Spleen (tissue), 11 donors: ENCODE results near the gene RAB7A. TPM values are rescaled to one million over a fixed set of nuclear protein-coding genes. Genes with fewer than 3 reads are reported as not detected.

Experiments
- DNase-seq: peaks from one replicate; pipeline ENCODE4 v3.0.0-alpha.2; 2020
- H3K27ac ChIP-seq, 8 donors: fragments of 200-600 bp; sonication (generic) in 7 of 8; 1 replicate in 4 of 8; 2 replicates in 4 of 8; pipeline versions ENCODE4 v1.5.0 to v1.8.0; 2016 to 2021; ENCODE audit warnings: inconsistent platforms in 4 of 8, mild to moderate bottlenecking in 4 of 8, moderate library complexity in 1 of 8
- H3K27me3 ChIP-seq, 7 donors: fragments of 200-600 bp; sonication (generic) in 6 of 7; replicated peaks in 1 of 7; 1 replicate in 4 of 7; 2 replicates in 3 of 7; pipeline versions ENCODE4 v1.5.0 to v1.8.0; 2016 to 2021; ENCODE audit warnings: inconsistent platforms in 3 of 7, mild to moderate bottlenecking in 1 of 7
- H3K36me3 ChIP-seq, 6 donors: fragments of 200-600 bp; sonication (generic) in 5 of 6; 1 replicate in 4 of 6; 2 replicates in 2 of 6; pipeline versions ENCODE4 v1.5.0 to v1.8.0; 2016 to 2021; ENCODE audit warnings: inconsistent platforms in 2 of 6
- H3K4me1 ChIP-seq, 6 donors: fragments of 200-600 bp; sonication (generic) in 5 of 6; 1 replicate in 3 of 6; 2 replicates in 3 of 6; pipeline versions ENCODE4 v1.5.0 to v1.8.0; 2016 to 2021; ENCODE audit warnings: inconsistent platforms in 3 of 6
- H3K4me3 ChIP-seq, 8 donors: fragments of 200-600 bp; sonication (generic) in 7 of 8; 1 replicate in 4 of 8; 2 replicates in 4 of 8; pipeline versions ENCODE4 v1.5.0 to v1.8.0; 2016 to 2021; ENCODE audit warnings: inconsistent platforms in 4 of 8, mild to moderate bottlenecking in 4 of 8, moderate library complexity in 2 of 8
- H3K9me3 ChIP-seq, 8 donors: fragments of 200-600 bp; sonication (generic) in 7 of 8; 1 replicate in 4 of 8; 2 replicates in 4 of 8; pipeline versions ENCODE4 v1.5.0 to v1.8.0; 2016 to 2021; ENCODE audit warnings: inconsistent platforms in 4 of 8
- POLR2A ChIP-seq, 3 donors: fragments of 450-650 bp; IDR thresholded peaks; one replicate each; pipeline ENCODE4 v1.5.1; 2017; ENCODE audit warnings: antibody characterized with exemption in 3 of 3, mild to moderate bottlenecking in 1 of 3
- POLR2AphosphoS5 ChIP-seq, 3 donors: sonication (generic); formaldehyde crosslinking; IDR thresholded peaks; one replicate each; pipeline ENCODE4 v1.5.1; 2017; ENCODE audit warnings: antibody characterized with exemption in 3 of 3
- WGBS, 5 donors: extraction: QIAGEN DNeasy Blood & Tissue Kit in 3 of 5; methylation state at CpG; one replicate each; pipeline versions ENCODE4 v1.1.5 to v1.1.7; 2013 to 2018; 5-methylcytosine and 5-hydroxymethylcytosine counted together
- intact Hi-C: fragments of 100-400 bp; cut with DNase I; formaldehyde crosslinking; loops from one replicate; pipeline ENCODE4 v1.15.0; 2023; ENCODE audit warnings: low total_unique reads
- polyA plus RNA-seq, 3 donors: library from polyadenylated mRNA; stranded (reverse); fragments of 200-250 nt; gene quantifications; one replicate each; pipeline ENCODE4 v1.2.1, GENCODE V29; 2013
- total RNA-seq, 7 donors: library from RNA; depleted of rRNA in 3 of 7; stranded (reverse); fragments of >200 nt in 3 of 7; fragmentation: NEBNext Ultra II Directional in 4 of 7; extraction: Animal tissue kit (Norgen Biotek cat#: 25700) in 4 of 7; gene quantifications; one replicate each; pipeline versions ENCODE4 v1.1.0 to v1.2.1, GENCODE V29; 2016 to 2021
- TF ChIP-seq, protein P1 (sequence below), 11 experiments: fragments of 200-600 bp in 7 of 11; fragments of 450-650 bp in 4 of 11; sonication (generic) in 4 of 11; IDR thresholded peaks in 8 of 11; conservative IDR thresholded peaks in 3 of 11; 1 replicate in 7 of 11; 2 replicates in 4 of 11; pipeline versions ENCODE4 v1.4.0 to v1.8.0; 2016 to 2021; ENCODE audit warnings: antibody characterized with exemption in 11 of 11, inconsistent platforms in 4 of 11, mild to moderate bottlenecking in 1 of 11
- donor health status: healthy with polysubstance abuse.
- donor health status: DM: no; HTN: no; CAD: no; lungs with moderate emphysema.
- donor health status: DM: no; HTN: no; CAD: no.
- donor health status: Bipolar disorder and iron deficiency.
- donor health status: healthy.
- donor health status: DM: no; HTN: no; CAD: no.
- donor health status: DM: yes; HTN: yes; CAD: no.

The RAB7A gene
- total and polyA plus RNA-seq, 10 donors, result 82.3 to 227 (median 150) TPM

DNA sequence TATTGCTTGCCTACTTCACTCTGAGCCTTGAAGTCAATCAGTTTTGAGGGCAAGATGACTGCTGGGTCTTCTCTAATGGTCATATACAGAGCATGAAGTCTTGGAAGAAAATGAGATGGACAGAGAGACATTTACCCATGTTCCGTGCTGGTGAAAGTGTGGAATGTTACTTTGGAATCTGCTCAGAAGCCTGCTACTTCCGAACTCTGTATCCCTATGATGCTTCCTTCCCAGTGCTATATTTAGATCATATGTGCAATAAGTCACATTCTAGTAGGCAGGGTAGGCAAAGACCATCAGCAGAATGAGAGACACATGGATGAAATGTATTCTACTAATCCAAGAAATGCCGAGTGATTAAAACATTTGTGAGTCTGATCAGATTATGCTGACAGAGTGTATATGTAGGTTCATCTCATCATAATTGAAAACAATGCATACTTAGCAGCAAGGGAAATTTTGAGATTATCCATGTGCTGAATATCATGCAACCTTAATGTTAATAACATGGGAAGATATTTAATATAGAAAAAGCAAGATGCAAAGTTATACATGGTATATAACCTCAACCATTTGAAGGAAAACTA lies 60.5 kb downstream of the RAB7A start:
- DNase-seq, result no peak
- Histone ChIP-seq H3K27me3 (no peaks in the 10 kb centered on the region), H3K9me3 (no peaks in the 10 kb centered on the region), H3K4me1 (peaks cover 48 to 100% (median 83%) of the 10 kb centered on the region in 6 donors), H3K27ac (peak overlapping the region in 4 of 8 donors; percentile 9 to 86 (median 83)), H3K4me3 (no peak overlapping the region), H3K36me3 (no peaks in the 10 kb centered on the region)
- TF ChIP-seq, protein P1, sequence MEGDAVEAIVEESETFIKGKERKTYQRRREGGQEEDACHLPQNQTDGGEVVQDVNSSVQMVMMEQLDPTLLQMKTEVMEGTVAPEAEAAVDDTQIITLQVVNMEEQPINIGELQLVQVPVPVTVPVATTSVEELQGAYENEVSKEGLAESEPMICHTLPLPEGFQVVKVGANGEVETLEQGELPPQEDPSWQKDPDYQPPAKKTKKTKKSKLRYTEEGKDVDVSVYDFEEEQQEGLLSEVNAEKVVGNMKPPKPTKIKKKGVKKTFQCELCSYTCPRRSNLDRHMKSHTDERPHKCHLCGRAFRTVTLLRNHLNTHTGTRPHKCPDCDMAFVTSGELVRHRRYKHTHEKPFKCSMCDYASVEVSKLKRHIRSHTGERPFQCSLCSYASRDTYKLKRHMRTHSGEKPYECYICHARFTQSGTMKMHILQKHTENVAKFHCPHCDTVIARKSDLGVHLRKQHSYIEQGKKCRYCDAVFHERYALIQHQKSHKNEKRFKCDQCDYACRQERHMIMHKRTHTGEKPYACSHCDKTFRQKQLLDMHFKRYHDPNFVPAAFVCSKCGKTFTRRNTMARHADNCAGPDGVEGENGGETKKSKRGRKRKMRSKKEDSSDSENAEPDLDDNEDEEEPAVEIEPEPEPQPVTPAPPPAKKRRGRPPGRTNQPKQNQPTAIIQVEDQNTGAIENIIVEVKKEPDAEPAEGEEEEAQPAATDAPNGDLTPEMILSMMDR (IDR thresholded peaks at IDR 0.05 in 8 of 11, conservative IDR thresholded peaks at IDR 0.05 in 3 of 11), result no peak
- TF ChIP-seq POLR2A (IDR thresholded peaks at IDR 0.05) (no peak), POLR2AphosphoS5 (IDR thresholded peaks at IDR 0.05) (no peak)
- 64 to 75% (median 66%) methylated on average over 3 of the region's 3 CpGs for WGBS, 5 donors
- intact Hi-C loops, result no loop called here

DNA sequence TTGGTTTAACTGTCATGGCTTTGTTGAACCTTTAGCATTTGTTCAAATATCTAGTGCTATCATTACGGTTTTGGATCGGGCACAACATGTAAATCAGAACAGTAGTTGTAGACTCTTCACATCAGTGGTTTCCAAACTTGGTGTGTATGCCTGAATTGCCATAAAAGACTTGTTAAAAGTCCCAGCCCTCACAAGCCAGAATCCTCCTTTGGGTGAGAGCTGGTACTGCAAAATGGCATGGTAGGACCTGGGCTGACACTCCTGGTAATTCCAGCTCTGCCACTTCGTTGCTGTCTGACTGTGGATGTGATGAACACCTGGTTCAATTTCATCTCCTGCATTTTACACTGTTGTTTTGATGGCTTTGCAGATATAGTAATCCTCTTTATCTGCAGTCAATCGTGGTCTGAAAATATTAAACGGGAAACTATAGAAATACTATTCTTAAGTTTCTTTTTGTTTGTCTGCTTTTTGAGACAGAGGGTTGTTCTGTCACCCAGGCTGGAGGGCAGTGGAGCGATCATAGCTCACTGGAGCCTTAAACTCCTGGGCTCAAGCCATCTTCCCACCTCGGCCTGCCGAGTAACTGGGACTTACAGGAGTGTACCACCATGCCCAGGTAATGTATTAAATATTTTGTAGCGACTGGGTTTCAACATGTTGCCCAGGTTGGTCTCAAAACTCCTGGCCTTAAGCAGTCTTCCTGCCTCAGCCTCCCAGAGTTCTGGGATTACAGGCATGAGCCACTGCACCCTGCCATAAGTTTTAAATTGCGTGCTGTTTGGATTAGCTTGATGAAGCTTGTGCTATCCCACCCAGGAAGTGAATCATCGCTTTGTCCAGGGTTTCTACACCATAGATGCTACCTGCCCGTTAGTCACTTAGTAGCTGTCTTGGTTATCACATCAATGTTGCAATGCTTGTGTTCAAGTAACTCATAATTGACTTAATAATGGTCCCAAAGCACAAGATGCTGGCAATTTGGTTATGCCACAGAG lies 61.6 kb downstream of the RAB7A start:
- intact Hi-C loops, result no loop called here
- TF ChIP-seq POLR2AphosphoS5 (IDR thresholded peaks at IDR 0.05) (no peak), POLR2A (IDR thresholded peaks at IDR 0.05) (no peak)
- TF ChIP-seq, protein P1 (IDR thresholded peaks at IDR 0.05 in 8 of 11, conservative IDR thresholded peaks at IDR 0.05 in 3 of 11), result peak in 9 of 11 experiments; percentile 11 to 56 (median 44)
- Histone ChIP-seq H3K4me3 (no peak overlapping the region), H3K4me1 (peaks cover 50 to 100% (median 87%) of the 10 kb centered on the region in 6 donors), H3K27ac (peak overlapping the region; percentile 28 to 86 (median 80)), H3K36me3 (no peaks in the 10 kb centered on the region), H3K27me3 (no peaks in the 10 kb centered on the region), H3K9me3 (no peaks in the 10 kb centered on the region)
- WGBS, 5 donors, result 68 to 83% (median 77%) methylated on average over 12 of the region's 12 CpGs
- DNase-seq, result no peak

DNA sequence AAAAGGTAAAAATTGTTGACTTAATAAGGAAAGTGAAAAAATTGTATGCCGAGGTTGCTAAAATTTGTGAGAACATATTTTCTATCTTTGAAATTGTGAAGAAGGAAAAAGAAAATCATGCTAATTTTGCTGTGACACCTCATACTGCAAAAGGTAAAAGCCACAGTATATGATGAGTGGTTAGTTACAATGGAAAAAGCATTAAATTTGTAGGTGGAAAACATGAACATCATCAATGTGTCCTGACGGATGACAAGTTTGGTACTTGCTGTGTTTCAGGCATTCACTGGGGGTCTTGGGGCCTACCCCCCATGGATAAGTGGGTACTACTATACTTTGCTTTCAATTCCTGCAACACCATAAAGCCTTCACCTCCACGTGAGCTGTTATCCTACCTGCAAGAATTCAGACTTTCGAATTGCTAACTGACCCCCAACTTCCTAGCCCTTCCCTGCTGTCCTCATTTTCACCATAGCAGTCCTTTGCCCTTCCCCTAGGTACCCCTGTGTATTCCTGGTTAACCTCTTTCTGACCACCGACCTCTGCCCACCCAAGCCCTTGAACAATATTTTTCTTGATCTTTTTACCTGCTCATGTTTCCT lies 62.4 kb downstream of the RAB7A start:
- peak overlapping the region in 2 of 8 donors; percentile 6 to 17 for H3K4me3 ChIP-seq
- H3K4me1 ChIP-seq, result peaks cover 52 to 100% (median 86%) of the 10 kb centered on the region in 6 donors
- TF ChIP-seq, protein P1 (IDR thresholded peaks at IDR 0.05 in 8 of 11, conservative IDR thresholded peaks at IDR 0.05 in 3 of 11), result no peak
- TF ChIP-seq POLR2AphosphoS5 (IDR thresholded peaks at IDR 0.05) (no peak), POLR2A (IDR thresholded peaks at IDR 0.05) (no peak)
- peak overlapping the region; percentile 78 to 86 (median 80) for H3K27ac ChIP-seq
- no peaks in the 10 kb centered on the region for H3K9me3 ChIP-seq
- no peaks in the 10 kb centered on the region for H3K27me3 ChIP-seq
- intact Hi-C loops, result no loop called here
- no peak for DNase-seq
- H3K36me3 ChIP-seq, result no peaks in the 10 kb centered on the region
- 71 to 78% (median 75%) methylated on average over 5 of the region's 5 CpGs for WGBS, 5 donors
